HL-60 (cell line): ENCODE results near the gene UPK1B.

Experiments
- DNase-seq, 2 experiments: peaks; one replicate each; pipeline ENCODE4 v3.0.0-alpha.2; 2010 to 2020; ENCODE audit warnings: low read depth in 1 of 2, low spot score in 1 of 2
- H3K27ac ChIP-seq: fragments of 250-450 bp; sonication (Bioruptor Pico); replicated peaks from 2 replicates; pipeline ENCODE4 v1.5.1; 2020; ENCODE audit warnings: mild to moderate bottlenecking, moderate library complexity
- H3K27me3 ChIP-seq: fragments of 250-450 bp; sonication (Bioruptor Pico); 2 replicates; pipeline ENCODE4 v1.5.1; 2021; ENCODE audit warnings: mild to moderate bottlenecking, moderate library complexity; ENCODE audit not compliant: insufficient read depth, poor library complexity, severe bottlenecking
- H3K4me3 ChIP-seq: replicated peaks from 2 replicates; pipeline ENCODE4 v1.5.1; 2011; ENCODE audit warnings: mild to moderate bottlenecking, control low read depth, low read length; ENCODE audit not compliant: insufficient read depth
- GABPA ChIP-seq: IDR thresholded peaks from 2 replicates; pipeline ENCODE4 v1.6.1; 2012; ENCODE audit warnings: low read depth
- POLR2AphosphoS5 ChIP-seq: IDR thresholded peaks from 2 replicates; pipeline ENCODE4 v1.6.1; 2012; ENCODE audit warnings: low read depth
- REST ChIP-seq: IDR thresholded peaks from 2 replicates; pipeline ENCODE4 v1.6.1; 2012; ENCODE audit warnings: low read depth; ENCODE audit not compliant: insufficient replicate concordance
- SPI1 ChIP-seq: IDR thresholded peaks from 2 replicates; pipeline ENCODE4 v1.6.1; 2012; ENCODE audit warnings: low read depth, mild to moderate bottlenecking, borderline replicate concordance
- TF ChIP-seq, protein P1 (sequence below): IDR thresholded peaks from one replicate; pipeline ENCODE4 v1.5.1; 2011; ENCODE audit warnings: low read length, control low read depth, inconsistent platforms; ENCODE audit not compliant: insufficient read depth

Gene UPK1B

DNA sequence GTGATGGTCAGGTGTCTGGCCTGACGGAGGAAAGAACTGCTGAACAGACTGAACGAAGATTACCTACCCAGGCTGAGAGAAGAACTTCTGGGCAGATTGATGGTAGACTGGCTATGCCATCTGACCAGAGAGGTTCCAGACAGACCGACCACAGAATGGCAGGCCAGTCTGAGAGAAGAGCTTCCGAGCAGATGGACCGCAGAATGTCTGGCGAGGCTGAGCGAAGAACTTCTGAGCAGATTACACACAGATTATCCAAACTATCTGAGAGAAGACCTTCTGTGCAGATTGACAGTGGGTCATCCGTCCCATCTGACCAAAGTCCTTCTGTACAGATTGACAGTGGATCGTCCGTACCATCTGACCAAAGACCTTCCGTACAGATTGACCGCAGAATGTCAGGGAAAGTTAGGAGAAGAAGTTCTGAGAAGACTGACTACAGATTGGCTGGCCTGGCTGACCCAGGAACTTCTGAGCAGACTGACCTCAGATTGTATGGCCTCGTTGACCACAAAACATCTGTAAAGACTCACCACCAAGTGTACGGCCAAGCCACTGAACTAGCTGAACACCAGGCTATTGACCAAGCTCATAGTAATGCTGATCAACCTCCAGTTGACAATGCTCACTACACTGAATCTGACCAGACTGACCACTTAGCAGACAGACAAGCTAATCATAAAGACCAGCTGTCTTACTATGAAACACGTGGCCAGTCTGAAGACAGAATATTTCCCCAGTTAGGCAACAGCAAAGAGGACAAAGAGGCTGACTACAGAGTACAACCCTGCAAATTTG lies 26.6 kb upstream of the UPK1B start:
- TF ChIP-seq REST (no peak), GABPA (no peak), POLR2AphosphoS5 (no peak), SPI1 (no peak)
- TF ChIP-seq, protein P1, sequence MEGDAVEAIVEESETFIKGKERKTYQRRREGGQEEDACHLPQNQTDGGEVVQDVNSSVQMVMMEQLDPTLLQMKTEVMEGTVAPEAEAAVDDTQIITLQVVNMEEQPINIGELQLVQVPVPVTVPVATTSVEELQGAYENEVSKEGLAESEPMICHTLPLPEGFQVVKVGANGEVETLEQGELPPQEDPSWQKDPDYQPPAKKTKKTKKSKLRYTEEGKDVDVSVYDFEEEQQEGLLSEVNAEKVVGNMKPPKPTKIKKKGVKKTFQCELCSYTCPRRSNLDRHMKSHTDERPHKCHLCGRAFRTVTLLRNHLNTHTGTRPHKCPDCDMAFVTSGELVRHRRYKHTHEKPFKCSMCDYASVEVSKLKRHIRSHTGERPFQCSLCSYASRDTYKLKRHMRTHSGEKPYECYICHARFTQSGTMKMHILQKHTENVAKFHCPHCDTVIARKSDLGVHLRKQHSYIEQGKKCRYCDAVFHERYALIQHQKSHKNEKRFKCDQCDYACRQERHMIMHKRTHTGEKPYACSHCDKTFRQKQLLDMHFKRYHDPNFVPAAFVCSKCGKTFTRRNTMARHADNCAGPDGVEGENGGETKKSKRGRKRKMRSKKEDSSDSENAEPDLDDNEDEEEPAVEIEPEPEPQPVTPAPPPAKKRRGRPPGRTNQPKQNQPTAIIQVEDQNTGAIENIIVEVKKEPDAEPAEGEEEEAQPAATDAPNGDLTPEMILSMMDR, result no peak
- no peak overlapping the region for H3K4me3 ChIP-seq
- H3K27ac ChIP-seq, result no peak overlapping the region
- no peaks in the 10 kb centered on the region for H3K27me3 ChIP-seq
- no peak for DNase-seq

GRCh38 chr3:119147494-119147893 lies 25.9 kb upstream of the UPK1B start:
- no peak overlapping the region for H3K4me3 ChIP-seq
- TF ChIP-seq REST (no peak), GABPA (no peak), SPI1 (no peak), POLR2AphosphoS5 (no peak)
- TF ChIP-seq, protein P1, result no peak
- DNase-seq, result no peak
- H3K27ac ChIP-seq, result no peak overlapping the region
- H3K27me3 ChIP-seq, result no peaks in the 10 kb centered on the region

DNA sequence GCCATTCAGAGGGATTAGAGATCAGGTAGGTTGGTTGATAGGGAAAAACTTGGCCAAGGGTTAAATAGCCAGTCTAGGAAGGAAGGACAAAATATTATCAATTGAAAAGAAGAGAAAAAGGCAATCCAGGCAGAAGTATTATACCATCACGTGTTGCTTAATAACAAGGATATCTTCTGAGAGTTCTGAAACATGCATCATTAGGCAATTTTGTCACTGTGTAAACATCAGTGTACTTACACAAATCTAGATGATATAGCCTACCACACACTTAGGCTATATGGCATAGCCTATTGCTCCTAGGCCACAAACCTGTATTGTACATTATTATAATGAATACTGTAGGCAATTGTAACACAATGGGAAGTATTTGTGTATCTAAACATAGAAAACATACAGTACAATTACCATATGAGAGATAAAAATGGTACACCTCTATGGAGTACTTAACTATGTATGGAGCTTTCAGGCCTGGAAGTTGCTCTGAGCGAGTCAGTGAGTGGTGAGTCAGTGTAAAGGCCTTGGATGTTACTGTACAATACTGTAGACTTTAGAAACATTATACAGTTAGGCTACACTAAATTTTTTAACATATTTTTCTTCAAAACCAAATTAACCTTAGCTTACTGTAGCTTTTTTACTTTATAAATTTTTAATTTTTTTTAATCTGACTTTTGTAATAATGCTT lies 24.8 kb upstream of the UPK1B start:
- Histone ChIP-seq H3K4me3 (no peak overlapping the region), H3K27ac (no peak overlapping the region), H3K27me3 (no peaks in the 10 kb centered on the region)
- no peak for TF ChIP-seq GABPA
- TF ChIP-seq, protein P1, result no peak
- TF ChIP-seq POLR2AphosphoS5, result no peak
- TF ChIP-seq REST, result no peak
- no peak for TF ChIP-seq SPI1
- no peak for DNase-seq
